K562 (cell line): ENCODE measurements around the gene NUP210. TPM values are rescaled to one million over a fixed set of nuclear protein-coding genes. Genes with fewer than 3 reads are reported as not detected.

Experiments used
- ATAC-seq: fragments of 200-7000 bp; cut with Tn5 transposase; 3 replicates; pipeline ENCODE4 v1.9.1; 2020; ENCODE audit warnings: moderate library complexity
- BruUV-seq: library from RNA; stranded (reverse); fragments of 400-500 nt; replicated peaks from 2 replicates; lab custom pipeline; 2021; lab: Mats Ljungman, UMichigan
- CTCF ChIA-PET: fragments of 300-600 bp; formaldehyde crosslinking; extraction: SDS; loops from one replicate; lab custom pipeline; 2021; ENCODE audit warnings: low intra/inter-chr PET ratio; lab: Yijun Ruan, JAX
- POLR2A ChIA-PET: fragments of 300-600, 350-650 bp; sonication (Branson Sonifier 250); formaldehyde crosslinking; extraction: SDS; loops from one replicate; lab custom pipeline; 2021; ENCODE audit warnings: antibody characterized with exemption, inconsistent platforms; lab: Yijun Ruan, JAX
- DNase-seq, 4 experiments: peaks; one replicate each; pipeline versions ENCODE4 v3.0.0 to v3.0.0-alpha.2; 2011 to 2018; ENCODE audit warnings: low spot score in 3 of 4, mixed read lengths in 3 of 4; ENCODE audit errors: extremely low read depth in 1 of 4
- FAIRE-seq: peaks from 2 replicates; lab custom pipeline; 2011; peaks lifted over from hg19 to GRCh38; lab: Jason Lieb, UNC
- H2AFZ ChIP-seq: 2 replicates; pipeline ENCODE4 v1.6.0; 2011; ENCODE audit warnings: low read depth, low read length, control low read depth, inconsistent platforms
- H3K27ac ChIP-seq: fragments of 200-600 bp; 3 replicates; pipeline ENCODE4 v1.8.0; 2011; ENCODE audit warnings: low read depth, mild to moderate bottlenecking, control low read depth, inconsistent platforms, low read length, moderate library complexity, mixed read lengths; ENCODE audit errors: extremely low read depth
- H3K27me3 ChIP-seq, 2 experiments: fragments of 300-600 bp in 1 of 2; 2 replicates in 1 of 2; 3 replicates in 1 of 2; pipeline versions ENCODE4 v1.6.0 to v1.8.0; 2011; ENCODE audit warnings: inconsistent platforms in 2 of 2, low read length in 2 of 2, mild to moderate bottlenecking in 1 of 2, mixed read lengths in 1 of 2, moderate library complexity in 1 of 2; ENCODE audit not compliant: control insufficient read depth in 2 of 2, insufficient read depth in 2 of 2
- H3K36me3 ChIP-seq: fragments of 300-600 bp; 3 replicates; pipeline ENCODE4 v1.8.0; 2011; ENCODE audit warnings: mild to moderate bottlenecking, low read length, inconsistent platforms; ENCODE audit not compliant: control insufficient read depth, insufficient read depth
- H3K4me1 ChIP-seq, 2 experiments: fragments of 200-600 bp in 1 of 2; replicated peaks in 1 of 2; 2 replicates in 1 of 2; 3 replicates in 1 of 2; pipeline versions ENCODE4 v1.5.1 to v1.8.0; 2011; ENCODE audit warnings: inconsistent platforms in 2 of 2, low read length in 2 of 2, mild to moderate bottlenecking in 1 of 2, mixed read lengths in 1 of 2, moderate library complexity in 1 of 2; ENCODE audit not compliant: control insufficient read depth in 2 of 2, insufficient read depth in 2 of 2
- H3K4me2 ChIP-seq: 2 replicates; pipeline ENCODE4 v1.6.1; 2011; ENCODE audit warnings: low read length, control low read depth, inconsistent platforms, mixed read lengths; ENCODE audit not compliant: insufficient read depth
- H3K4me3 ChIP-seq: fragments of 200-600 bp; sonication (generic), shearing (Covaris generic); 2 replicates; pipeline ENCODE4 v1.5.1; 2016; ENCODE audit warnings: control low read depth, inconsistent platforms
- H3K79me2 ChIP-seq: fragments of 200-600 bp; 3 replicates; pipeline ENCODE4 v1.8.0; 2011; ENCODE audit warnings: low read length, inconsistent platforms; ENCODE audit not compliant: control insufficient read depth, insufficient read depth
- H3K9ac ChIP-seq, 2 experiments: 2 replicates each; pipeline versions ENCODE4 v1.6.0 to v1.6.1; 2011; ENCODE audit warnings: low read depth in 2 of 2, low read length in 2 of 2, control low read depth in 1 of 2, inconsistent platforms in 1 of 2, mild to moderate bottlenecking in 1 of 2, mixed read lengths in 1 of 2; ENCODE audit not compliant: insufficient read depth in 1 of 2
- H3K9me1 ChIP-seq: one replicate; pipeline ENCODE4 v1.6.0; 2011; ENCODE audit warnings: inconsistent platforms, mild to moderate bottlenecking, low read length, moderate library complexity; ENCODE audit not compliant: control insufficient read depth, insufficient read depth
- H3K9me3 ChIP-seq: replicated peaks from 2 replicates; pipeline ENCODE4 v1.5.1; 2011; ENCODE audit warnings: low read depth, low read length, inconsistent platforms; ENCODE audit not compliant: control insufficient read depth, insufficient read depth
- H4K20me1 ChIP-seq: replicated peaks from 2 replicates; pipeline ENCODE4 v1.6.1; 2011; ENCODE audit warnings: low read length, inconsistent platforms, mixed read lengths; ENCODE audit not compliant: control insufficient read depth, insufficient read depth
- ASH1L ChIP-seq: fragments of 450-650 bp; IDR thresholded peaks from 2 replicates; pipeline ENCODE4 v1.6.1; 2018; ENCODE audit warnings: borderline replicate concordance, mild to moderate bottlenecking, low read depth; ENCODE audit not compliant: partially characterized antibody
- POLR2G ChIP-seq: fragments of 200-400 bp; formaldehyde crosslinking; IDR thresholded peaks from 2 replicates; pipeline ENCODE4 v1.6.1; 2017; ENCODE audit warnings: low read depth, mild to moderate bottlenecking, antibody characterized with exemption, low read length, moderate library complexity
- SPI1 ChIP-seq: IDR thresholded peaks from 2 replicates; pipeline ENCODE4 v1.6.1; 2011; ENCODE audit warnings: low read depth, low read length, control low read depth, borderline replicate concordance
- ZBTB7A ChIP-seq: IDR thresholded peaks from 2 replicates; pipeline ENCODE4 v1.6.1; 2011; ENCODE audit warnings: low read depth, mild to moderate bottlenecking, low read length, moderate library complexity, borderline replicate concordance; ENCODE audit not compliant: control insufficient read depth
- WGBS: fragments of 100-300 bp; shearing (Covaris generic); methylation state at CpG from one replicate; pipeline ENCODE4 v1.1.6; 2016; ENCODE audit warnings: low coverage, mixed read lengths; ENCODE audit not compliant: insufficient coverage; ENCODE audit errors: missing lambda C conversion rate; 5-methylcytosine and 5-hydroxymethylcytosine counted together
- in situ Hi-C: fragments of 300-500 bp; cut with MboI; formaldehyde crosslinking; loops from 4 replicates; pipeline ENCODE4 v1.15.0; 2018; ENCODE audit warnings: inconsistent platforms, mixed read lengths
- intact Hi-C: fragments of 100-400 bp; cut with micrococcal nuclease; formaldehyde crosslinking; loops from 2 replicates; pipeline ENCODE4 v1.14.2; 2022
- polyA plus RNA-seq, 8 experiments: library from polyadenylated mRNA; depleted of rRNA in 4 of 8; stranded (reverse) in 5 of 8; unstranded in 3 of 8; fragments of >200 nt; fragmentation: Nextera tagmentation in 2 of 8; fragmentation: Illumina TruSeq in 1 of 8; extraction: Ambion mirVana in 2 of 8; extraction: Trizol in 1 of 8; gene quantifications; 2 replicates each; pipeline versions ENCODE4 v1.2.1 to v1.2.3, GENCODE V29; 2011 to 2014; ENCODE audit warnings: inconsistent platforms in 1 of 8, missing spikeins in 1 of 8
- total RNA-seq, 7 experiments: library from RNA; depleted of rRNA in 6 of 7; stranded (reverse); fragments of >200 nt in 6 of 7; fragmentation: Illumina TruSeq in 2 of 7; extraction: Trizol in 2 of 7; gene quantifications; 2 replicates each; pipeline versions ENCODE4 v1.2.1 to v1.2.3, GENCODE V29; 2011 to 2021; ENCODE audit warnings: low replicate concordance in 1 of 7
- TF ChIP-seq, protein P1 (sequence below): sonication (generic); formaldehyde crosslinking; IDR thresholded peaks from 2 replicates; pipeline ENCODE4 v1.8.1; 2022; ENCODE audit warnings: missing genetic modification reagents
- TF ChIP-seq, protein P2 (sequence below): sonication (generic); formaldehyde crosslinking; IDR thresholded peaks from 2 replicates; pipeline ENCODE4 v1.9.0; 2022; ENCODE audit warnings: mild to moderate bottlenecking, missing genetic modification reagents
- TF ChIP-seq, protein P3 (sequence below): sonication (generic); formaldehyde crosslinking; IDR thresholded peaks from 2 replicates; pipeline ENCODE4 v1.8.1; 2023; ENCODE audit warnings: missing genetic modification reagents, mild to moderate bottlenecking, borderline replicate concordance

The NUP210 gene
- total and polyA plus RNA-seq, 9 of the 15 experiments (the other 6 are each of a cell fraction or from before 2014, with no cell fraction given) = 1.2 to 138 (median 44.0) TPM

DNA sequence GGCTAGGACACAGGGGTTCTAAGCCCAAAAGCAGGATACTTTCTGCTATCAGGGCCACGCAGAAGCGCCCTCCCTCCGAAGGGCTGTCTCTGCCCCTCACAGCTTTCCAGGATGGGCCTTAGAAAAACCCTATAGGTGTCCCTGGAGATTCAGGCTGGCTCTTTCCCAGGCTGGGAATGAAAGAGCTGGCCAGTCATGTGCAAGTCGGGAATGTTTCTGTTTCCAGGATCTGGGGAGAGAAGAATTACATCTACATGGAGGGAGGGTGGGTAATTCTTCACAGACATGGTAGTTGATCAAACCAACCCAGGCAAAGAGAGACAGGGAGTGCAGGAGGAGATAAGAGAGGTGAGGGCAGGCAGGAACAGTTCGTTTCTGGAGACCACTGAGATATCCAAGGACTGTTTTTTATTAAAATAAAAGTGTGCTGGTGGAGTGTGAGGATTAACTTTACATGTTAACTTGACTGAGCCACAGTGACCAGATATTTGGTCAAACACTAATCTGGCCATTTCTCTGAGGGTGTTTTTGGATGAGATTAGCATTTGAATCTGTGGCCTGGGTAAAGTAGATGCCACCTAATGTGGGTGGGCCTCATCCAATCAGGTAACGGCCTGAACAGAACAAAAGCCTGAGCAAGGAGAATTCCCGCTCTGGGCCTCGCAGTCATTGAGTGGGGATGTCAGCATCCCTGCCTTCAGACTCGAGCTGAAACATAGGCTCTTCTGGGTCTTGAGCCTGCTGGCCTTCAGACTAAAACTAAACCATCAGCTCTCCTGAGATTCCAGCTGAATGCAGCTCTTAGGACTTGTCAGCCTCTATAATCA lies 15.3 kb downstream of the NUP210 start (continued):
- TF ChIP-seq, protein P1, sequence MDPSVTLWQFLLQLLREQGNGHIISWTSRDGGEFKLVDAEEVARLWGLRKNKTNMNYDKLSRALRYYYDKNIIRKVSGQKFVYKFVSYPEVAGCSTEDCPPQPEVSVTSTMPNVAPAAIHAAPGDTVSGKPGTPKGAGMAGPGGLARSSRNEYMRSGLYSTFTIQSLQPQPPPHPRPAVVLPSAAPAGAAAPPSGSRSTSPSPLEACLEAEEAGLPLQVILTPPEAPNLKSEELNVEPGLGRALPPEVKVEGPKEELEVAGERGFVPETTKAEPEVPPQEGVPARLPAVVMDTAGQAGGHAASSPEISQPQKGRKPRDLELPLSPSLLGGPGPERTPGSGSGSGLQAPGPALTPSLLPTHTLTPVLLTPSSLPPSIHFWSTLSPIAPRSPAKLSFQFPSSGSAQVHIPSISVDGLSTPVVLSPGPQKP = no peak
- TF ChIP-seq ASH1L = no peak
- TF ChIP-seq, protein P2, sequence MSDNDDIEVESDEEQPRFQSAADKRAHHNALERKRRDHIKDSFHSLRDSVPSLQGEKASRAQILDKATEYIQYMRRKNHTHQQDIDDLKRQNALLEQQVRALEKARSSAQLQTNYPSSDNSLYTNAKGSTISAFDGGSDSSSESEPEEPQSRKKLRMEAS (CRISPR knock-in tag) = no peak

DNA sequence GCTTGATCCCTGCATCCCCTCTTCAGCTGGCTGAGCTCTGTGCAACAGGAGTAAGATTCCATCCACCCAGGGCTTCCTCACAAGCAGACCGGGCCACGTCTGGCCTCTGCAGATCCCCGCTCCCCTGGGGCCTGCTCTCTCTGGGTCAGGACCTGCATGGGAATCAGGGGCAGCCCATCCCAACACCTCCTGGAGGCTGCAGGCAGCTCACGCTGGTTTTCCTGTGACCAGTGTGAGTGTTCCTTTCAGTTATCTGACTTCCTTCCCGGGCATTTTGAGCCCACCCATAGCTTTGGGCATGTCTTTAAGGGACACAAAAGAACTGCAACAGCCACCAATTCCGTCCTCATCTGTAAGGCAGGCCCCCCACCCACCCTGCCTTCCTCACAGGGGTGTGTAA lies 16.3 kb downstream of the NUP210 start:
- Histone ChIP-seq H3K9me1 (no peaks in the 10 kb centered on the region), H3K27ac (peak overlapping the region; percentile 42; the same call in 2 of the 3 replicates), H3K9ac (peak overlapping the region; percentile 39 to 69)
- DNase-seq = no peak
- in situ Hi-C loops = no loop called here
- TF ChIP-seq ZBTB7A (0 out of 2 replicates have a peak, but pooled peaks have one; percentile 2), POLR2G (peak; percentile 38; the same call in 1 of the 2 replicates), SPI1 (0 out of 2 replicates have a peak, but pooled peaks have one; percentile 0)
- TF ChIP-seq, protein P3, sequence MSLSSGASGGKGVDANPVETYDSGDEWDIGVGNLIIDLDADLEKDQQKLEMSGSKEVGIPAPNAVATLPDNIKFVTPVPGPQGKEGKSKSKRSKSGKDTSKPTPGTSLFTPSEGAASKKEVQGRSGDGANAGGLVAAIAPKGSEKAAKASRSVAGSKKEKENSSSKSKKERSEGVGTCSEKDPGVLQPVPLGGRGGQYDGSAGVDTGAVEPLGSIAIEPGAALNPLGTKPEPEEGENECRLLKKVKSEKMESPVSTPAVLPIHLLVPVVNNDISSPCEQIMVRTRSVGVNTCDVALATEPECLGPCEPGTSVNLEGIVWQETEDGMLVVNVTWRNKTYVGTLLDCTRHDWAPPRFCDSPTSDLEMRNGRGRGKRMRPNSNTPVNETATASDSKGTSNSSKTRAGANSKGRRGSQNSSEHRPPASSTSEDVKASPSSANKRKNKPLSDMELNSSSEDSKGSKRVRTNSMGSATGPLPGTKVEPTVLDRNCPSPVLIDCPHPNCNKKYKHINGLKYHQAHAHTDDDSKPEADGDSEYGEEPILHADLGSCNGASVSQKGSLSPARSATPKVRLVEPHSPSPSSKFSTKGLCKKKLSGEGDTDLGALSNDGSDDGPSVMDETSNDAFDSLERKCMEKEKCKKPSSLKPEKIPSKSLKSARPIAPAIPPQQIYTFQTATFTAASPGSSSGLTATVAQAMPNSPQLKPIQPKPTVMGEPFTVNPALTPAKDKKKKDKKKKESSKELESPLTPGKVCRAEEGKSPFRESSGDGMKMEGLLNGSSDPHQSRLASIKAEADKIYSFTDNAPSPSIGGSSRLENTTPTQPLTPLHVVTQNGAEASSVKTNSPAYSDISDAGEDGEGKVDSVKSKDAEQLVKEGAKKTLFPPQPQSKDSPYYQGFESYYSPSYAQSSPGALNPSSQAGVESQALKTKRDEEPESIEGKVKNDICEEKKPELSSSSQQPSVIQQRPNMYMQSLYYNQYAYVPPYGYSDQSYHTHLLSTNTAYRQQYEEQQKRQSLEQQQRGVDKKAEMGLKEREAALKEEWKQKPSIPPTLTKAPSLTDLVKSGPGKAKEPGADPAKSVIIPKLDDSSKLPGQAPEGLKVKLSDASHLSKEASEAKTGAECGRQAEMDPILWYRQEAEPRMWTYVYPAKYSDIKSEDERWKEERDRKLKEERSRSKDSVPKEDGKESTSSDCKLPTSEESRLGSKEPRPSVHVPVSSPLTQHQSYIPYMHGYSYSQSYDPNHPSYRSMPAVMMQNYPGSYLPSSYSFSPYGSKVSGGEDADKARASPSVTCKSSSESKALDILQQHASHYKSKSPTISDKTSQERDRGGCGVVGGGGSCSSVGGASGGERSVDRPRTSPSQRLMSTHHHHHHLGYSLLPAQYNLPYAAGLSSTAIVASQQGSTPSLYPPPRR (CRISPR knock-in tag) = no peak
- TF ChIP-seq, all 486 proteins: peak for 3
- peak; percentile 10 for ATAC-seq
- FAIRE-seq = no peak
- Histone ChIP-seq H2AFZ (no peak overlapping the region), H3K4me2 (no peak overlapping the region), H3K79me2 (peaks cover 96% of the 10 kb centered on the region), H3K36me3 (peaks cover 54% of the 10 kb centered on the region; the same call in 2 of the 3 replicates), H4K20me1 (peaks cover 14% of the 10 kb centered on the region; the same call in 1 of the 2 replicates), H3K4me3 (no peak overlapping the region), H3K27me3 (no peaks in the 10 kb centered on the region), H3K9me3 (peaks cover 15% of the 10 kb centered on the region), H3K4me1 (peaks cover 32 to 46% of the 10 kb centered on the region in 2 experiments; a peak in 4 of 5 replicates)
- intact Hi-C loops = loop anchor here (2.0 kb wide), 1 partner anchor 49 kb away; no protein-coding TSS in a partner anchor
- POLR2A ChIA-PET = interaction anchor here (2.3 to 4.0 kb wide), 2 partner anchors 11 to 13 kb away, joined by 13 to 29 read pairs; no protein-coding TSS in a partner anchor
- WGBS = 66% methylated on average over 6 of the region's 6 CpGs
- no TSS peak for BruUV-seq
- CTCF ChIA-PET = no interaction called here
